GM23338 (cell line): ENCODE data around the gene WDR37. TPM values are rescaled to one million over a fixed set of nuclear protein-coding genes. Genes with fewer than 3 reads are reported as not detected.

Experiments used
- ATAC-seq: fragments of 200-7000 bp; cut with Tn5 transposase; 3 replicates; pipeline ENCODE4 v1.9.1; 2020
- DNase-seq: peaks from one replicate; pipeline ENCODE4 v3.0.0-alpha.2; 2015; ENCODE audit warnings: low spot score
- H2AFZ ChIP-seq: fragments of 200-600 bp; sonication (generic); 2 replicates; pipeline ENCODE4 v1.8.0; 2016; ENCODE audit warnings: antibody characterized with exemption, mild to moderate bottlenecking, moderate library complexity
- H3F3A ChIP-seq: fragments of 200-600 bp; sonication (generic); replicated peaks from 2 replicates; pipeline ENCODE4 v1.8.0; 2017; ENCODE audit warnings: antibody characterized with exemption, mixed run types, low read depth
- H3K27ac ChIP-seq: fragments of 200-600 bp; sonication (generic); 2 replicates; pipeline ENCODE4 v1.6.1; 2016; ENCODE audit warnings: low read depth
- H3K27me3 ChIP-seq: fragments of 200-600 bp; sonication (generic); 2 replicates; pipeline ENCODE4 v1.8.0; 2016; ENCODE audit warnings: mild to moderate bottlenecking, mixed run types, moderate library complexity; ENCODE audit not compliant: insufficient read depth
- H3K36me3 ChIP-seq: fragments of 200-600 bp; sonication (generic); 2 replicates; pipeline ENCODE4 v1.8.0; 2016; ENCODE audit warnings: mild to moderate bottlenecking; ENCODE audit not compliant: insufficient read depth
- H3K4me1 ChIP-seq: fragments of 200-600 bp; sonication (generic); 2 replicates; pipeline ENCODE4 v1.8.0; 2016; ENCODE audit warnings: mild to moderate bottlenecking, moderate library complexity; ENCODE audit not compliant: insufficient read depth
- H3K4me2 ChIP-seq: fragments of 200-600 bp; sonication (generic); 2 replicates; pipeline ENCODE4 v1.7.1; 2017; ENCODE audit warnings: mixed run types
- H3K4me3 ChIP-seq: fragments of 200-600 bp; sonication (generic); 2 replicates; pipeline ENCODE4 v1.6.1; 2016; ENCODE audit warnings: mixed run types
- H3K79me2 ChIP-seq: fragments of 200-600 bp; sonication (generic); replicated peaks from 2 replicates; pipeline ENCODE4 v1.8.0; 2017; ENCODE audit warnings: mild to moderate bottlenecking; ENCODE audit not compliant: insufficient read depth
- H3K9me2 ChIP-seq: fragments of 200-600 bp; sonication (generic); 2 replicates; pipeline ENCODE4 v1.8.0; 2017; ENCODE audit not compliant: insufficient read depth
- H4K20me1 ChIP-seq: fragments of 200-600 bp; sonication (generic); replicated peaks from 2 replicates; pipeline ENCODE4 v1.8.0; 2017; ENCODE audit warnings: mild to moderate bottlenecking; ENCODE audit not compliant: insufficient read depth
- H3K27ac Mint-ChIP-seq: 2 replicates; pipeline ENCODE4 v1.8.0; 2020; ENCODE audit warnings: inconsistent platforms, mild to moderate bottlenecking, moderate library complexity, mixed read lengths
- H3K27me3 Mint-ChIP-seq: 3 replicates; pipeline ENCODE4 v1.8.0; 2022; ENCODE audit warnings: low read depth, mild to moderate bottlenecking, moderate library complexity, mixed read lengths, inconsistent platforms; ENCODE audit not compliant: insufficient read depth, poor library complexity
- H3K36me3 Mint-ChIP-seq: 3 replicates; pipeline ENCODE4 v1.8.0; 2021; ENCODE audit warnings: low read depth, mild to moderate bottlenecking, inconsistent platforms, moderate library complexity, mixed read lengths
- H3K4me1 Mint-ChIP-seq: 3 replicates; pipeline ENCODE4 v1.8.0; 2020; ENCODE audit warnings: mild to moderate bottlenecking, inconsistent platforms, mixed read lengths
- H3K4me3 Mint-ChIP-seq: 3 replicates; pipeline ENCODE4 v1.8.0; 2021; ENCODE audit warnings: moderate library complexity, mild to moderate bottlenecking, inconsistent platforms, mixed read lengths
- H3K9me3 Mint-ChIP-seq: 3 replicates; pipeline ENCODE4 v1.8.0; 2020; ENCODE audit warnings: moderate library complexity, mild to moderate bottlenecking, inconsistent platforms, mixed read lengths
- CREB1 ChIP-seq: fragments of 250-450 bp; sonication (Bioruptor Pico); IDR thresholded peaks from 2 replicates; pipeline ENCODE4 v1.5.0; 2020; ENCODE audit warnings: low read depth, mild to moderate bottlenecking, moderate library complexity
- CTCF ChIP-seq, 2 experiments: fragments of 200-600 bp in 1 of 2; sonication (generic) in 1 of 2; conservative IDR thresholded peaks; 2 replicates each; pipeline versions ENCODE4 v1.5.1 to v1.6.1; 2016 to 2017; ENCODE audit warnings: antibody characterized with exemption in 2 of 2, low read depth in 2 of 2, mild to moderate bottlenecking in 2 of 2, moderate library complexity in 1 of 2
- EZH2 ChIP-seq: fragments of 200-600 bp; sonication (generic); IDR thresholded peaks from one replicate; pipeline ENCODE4 v1.8.0; 2017; ENCODE audit warnings: antibody characterized with exemption, mild to moderate bottlenecking, low read depth; ENCODE audit not compliant: unreplicated experiment
- EZH2phosphoT487 ChIP-seq: fragments of 200-600 bp; sonication (generic); IDR thresholded peaks from one replicate; pipeline ENCODE4 v1.8.1; 2018; ENCODE audit warnings: antibody characterized with exemption; ENCODE audit not compliant: unreplicated experiment
- JUNB ChIP-seq: IDR thresholded peaks from one replicate; pipeline ENCODE4 v1.6.1; 2016; ENCODE audit warnings: antibody characterized with exemption; ENCODE audit not compliant: unreplicated experiment
- POLR2AphosphoS5 ChIP-seq: IDR thresholded peaks from 2 replicates; pipeline ENCODE4 v1.6.1; 2016; ENCODE audit warnings: antibody characterized with exemption, low read depth
- STAT1 ChIP-seq: IDR thresholded peaks from one replicate; pipeline ENCODE4 v1.6.1; 2016; ENCODE audit warnings: antibody characterized with exemption; ENCODE audit not compliant: unreplicated experiment
- ZNF114 ChIP-seq: fragments of 250-450 bp; sonication (Bioruptor Pico); IDR thresholded peaks from 2 replicates; pipeline ENCODE4 v1.5.0; 2020; ENCODE audit warnings: mild to moderate bottlenecking, moderate library complexity
- ZNF331 ChIP-seq: fragments of 250-450 bp; sonication (Bioruptor Pico); IDR thresholded peaks from 2 replicates; pipeline ENCODE4 v1.5.0; 2020; ENCODE audit warnings: low read depth, mild to moderate bottlenecking, moderate library complexity
- ZNF462 ChIP-seq: fragments of 250-450 bp; sonication (Bioruptor Pico); IDR thresholded peaks from 2 replicates; pipeline ENCODE4 v1.5.0; 2020; ENCODE audit warnings: mild to moderate bottlenecking, moderate library complexity
- polyA plus RNA-seq: library from polyadenylated mRNA; unstranded; fragments of >200 nt; fragmentation: Nextera tagmentation; extraction: Ambion mirVana; gene quantifications from 2 replicates; pipeline ENCODE4 v1.2.1, GENCODE V29; 2016
- total RNA-seq: library from RNA; depleted of rRNA; stranded (reverse); fragments of >200 nt; shearing (Covaris generic); gene quantifications from 2 replicates; pipeline ENCODE4 v1.2.3, GENCODE V29; 2014
- TF ChIP-seq, protein P1 (sequence below): IDR thresholded peaks from one replicate; pipeline ENCODE4 v1.6.1; 2018; ENCODE audit warnings: antibody characterized with exemption; ENCODE audit not compliant: unreplicated experiment
- TF ChIP-seq, protein P2 (sequence below): IDR thresholded peaks from 2 replicates; pipeline ENCODE4 v1.6.1; 2016; ENCODE audit warnings: antibody characterized with exemption

The WDR37 gene
- total and polyA plus RNA-seq, 2 experiments from 2014 or later: 6.0 to 10.2 TPM

DNA sequence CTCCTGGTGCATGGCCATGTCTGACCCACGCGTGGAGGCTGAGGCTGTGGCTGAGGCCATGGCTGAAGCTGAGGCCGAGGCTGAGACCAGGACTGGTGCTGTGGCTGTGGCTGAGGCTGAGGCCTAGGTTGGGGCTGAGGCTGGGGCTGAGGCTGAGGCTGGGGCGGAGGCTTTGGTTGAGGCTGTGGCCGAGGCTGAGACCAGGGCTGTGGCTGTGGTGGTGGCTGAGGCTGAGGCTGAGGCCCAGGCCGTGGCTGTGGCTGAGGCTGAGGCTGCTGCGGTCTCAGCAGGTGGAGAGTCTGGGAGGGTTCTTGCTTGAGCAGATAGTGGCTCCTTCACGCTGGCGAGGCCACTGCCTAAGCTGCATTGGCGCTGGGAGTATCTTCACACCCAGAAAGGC, 76.4 kb downstream of the WDR37 start:
- Histone ChIP-seq H3K27me3 (no peaks in the 10 kb centered on the region), H3K9me2 (0 out of 2 replicates have a peak, but pooled peaks cover 6% of the 10 kb centered on the region), H3K4me2 (no peak overlapping the region), H3K4me1 (no peaks in the 10 kb centered on the region), H4K20me1 (no peaks in the 10 kb centered on the region; the same call in 1 of the 2 replicates), H3K36me3 (no peaks in the 10 kb centered on the region), H3K27ac (no peak overlapping the region), H3F3A (no peaks in the 10 kb centered on the region), H3K79me2 (no peaks in the 10 kb centered on the region), H3K4me3 (no peak overlapping the region), H2AFZ (no peak overlapping the region)
- H3K4me3 Mint-ChIP-seq: no peak overlapping the region
- ATAC-seq (no peak), DNase-seq (no peak)
- no peak overlapping the region for H3K27ac Mint-ChIP-seq
- TF ChIP-seq STAT1 (no peak), EZH2 (no peak), POLR2AphosphoS5 (no peak), ZNF462 (CRISPR knock-in tag) (no peak), JUNB (no peak), ZNF331 (CRISPR knock-in tag) (no peak), CTCF (conservative IDR thresholded peaks at IDR 0.05; ENCODE audit: low read depth in 2 of 2) (no peak), EZH2phosphoT487 (no peak), CREB1 (CRISPR knock-in tag) (no peak), ZNF114 (CRISPR knock-in tag) (no peak)
- TF ChIP-seq, protein P1, sequence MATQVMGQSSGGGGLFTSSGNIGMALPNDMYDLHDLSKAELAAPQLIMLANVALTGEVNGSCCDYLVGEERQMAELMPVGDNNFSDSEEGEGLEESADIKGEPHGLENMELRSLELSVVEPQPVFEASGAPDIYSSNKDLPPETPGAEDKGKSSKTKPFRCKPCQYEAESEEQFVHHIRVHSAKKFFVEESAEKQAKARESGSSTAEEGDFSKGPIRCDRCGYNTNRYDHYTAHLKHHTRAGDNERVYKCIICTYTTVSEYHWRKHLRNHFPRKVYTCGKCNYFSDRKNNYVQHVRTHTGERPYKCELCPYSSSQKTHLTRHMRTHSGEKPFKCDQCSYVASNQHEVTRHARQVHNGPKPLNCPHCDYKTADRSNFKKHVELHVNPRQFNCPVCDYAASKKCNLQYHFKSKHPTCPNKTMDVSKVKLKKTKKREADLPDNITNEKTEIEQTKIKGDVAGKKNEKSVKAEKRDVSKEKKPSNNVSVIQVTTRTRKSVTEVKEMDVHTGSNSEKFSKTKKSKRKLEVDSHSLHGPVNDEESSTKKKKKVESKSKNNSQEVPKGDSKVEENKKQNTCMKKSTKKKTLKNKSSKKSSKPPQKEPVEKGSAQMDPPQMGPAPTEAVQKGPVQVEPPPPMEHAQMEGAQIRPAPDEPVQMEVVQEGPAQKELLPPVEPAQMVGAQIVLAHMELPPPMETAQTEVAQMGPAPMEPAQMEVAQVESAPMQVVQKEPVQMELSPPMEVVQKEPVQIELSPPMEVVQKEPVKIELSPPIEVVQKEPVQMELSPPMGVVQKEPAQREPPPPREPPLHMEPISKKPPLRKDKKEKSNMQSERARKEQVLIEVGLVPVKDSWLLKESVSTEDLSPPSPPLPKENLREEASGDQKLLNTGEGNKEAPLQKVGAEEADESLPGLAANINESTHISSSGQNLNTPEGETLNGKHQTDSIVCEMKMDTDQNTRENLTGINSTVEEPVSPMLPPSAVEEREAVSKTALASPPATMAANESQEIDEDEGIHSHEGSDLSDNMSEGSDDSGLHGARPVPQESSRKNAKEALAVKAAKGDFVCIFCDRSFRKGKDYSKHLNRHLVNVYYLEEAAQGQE: no peak
- TF ChIP-seq, protein P2, sequence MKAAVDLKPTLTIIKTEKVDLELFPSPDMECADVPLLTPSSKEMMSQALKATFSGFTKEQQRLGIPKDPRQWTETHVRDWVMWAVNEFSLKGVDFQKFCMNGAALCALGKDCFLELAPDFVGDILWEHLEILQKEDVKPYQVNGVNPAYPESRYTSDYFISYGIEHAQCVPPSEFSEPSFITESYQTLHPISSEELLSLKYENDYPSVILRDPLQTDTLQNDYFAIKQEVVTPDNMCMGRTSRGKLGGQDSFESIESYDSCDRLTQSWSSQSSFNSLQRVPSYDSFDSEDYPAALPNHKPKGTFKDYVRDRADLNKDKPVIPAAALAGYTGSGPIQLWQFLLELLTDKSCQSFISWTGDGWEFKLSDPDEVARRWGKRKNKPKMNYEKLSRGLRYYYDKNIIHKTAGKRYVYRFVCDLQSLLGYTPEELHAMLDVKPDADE: no peak
- peaks cover 6% of the 10 kb centered on the region; the same call in 2 of the 3 replicates for H3K4me1 Mint-ChIP-seq
- H3K27me3 Mint-ChIP-seq: no peaks in the 10 kb centered on the region
- no peaks in the 10 kb centered on the region for H3K9me3 Mint-ChIP-seq
- peaks cover 30% of the 10 kb centered on the region; the same call in 2 of the 3 replicates for H3K36me3 Mint-ChIP-seq
